ENCODE measurements around the gene SSBP3.

DNA sequence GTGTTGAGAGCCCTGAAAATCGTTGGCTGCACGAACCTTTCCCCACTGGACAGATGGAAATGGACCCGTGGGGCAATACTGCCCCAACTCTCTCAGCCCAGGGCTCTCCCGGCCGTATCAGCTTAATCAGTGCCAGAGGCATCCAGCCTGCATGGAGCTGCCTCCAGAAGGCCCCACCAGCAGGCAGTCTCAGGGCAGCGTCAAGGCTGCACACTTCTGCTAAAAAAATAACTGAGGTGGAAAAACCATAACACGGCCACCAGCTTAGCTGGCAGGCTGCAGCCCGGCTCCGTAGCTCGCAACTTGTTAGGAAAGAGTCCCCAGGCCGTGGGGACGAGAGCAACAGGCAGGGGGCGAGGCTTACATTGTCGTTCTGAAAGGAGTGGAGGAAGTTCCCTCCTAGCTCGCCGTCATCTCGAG is 178.3 kb downstream of the SSBP3 start:
- no peak for TF ChIP-seq EZH2phosphoT487 (conservative IDR thresholded peaks at IDR 0.05; ENCODE audit: low read length)
- TF ChIP-seq, protein P1, sequence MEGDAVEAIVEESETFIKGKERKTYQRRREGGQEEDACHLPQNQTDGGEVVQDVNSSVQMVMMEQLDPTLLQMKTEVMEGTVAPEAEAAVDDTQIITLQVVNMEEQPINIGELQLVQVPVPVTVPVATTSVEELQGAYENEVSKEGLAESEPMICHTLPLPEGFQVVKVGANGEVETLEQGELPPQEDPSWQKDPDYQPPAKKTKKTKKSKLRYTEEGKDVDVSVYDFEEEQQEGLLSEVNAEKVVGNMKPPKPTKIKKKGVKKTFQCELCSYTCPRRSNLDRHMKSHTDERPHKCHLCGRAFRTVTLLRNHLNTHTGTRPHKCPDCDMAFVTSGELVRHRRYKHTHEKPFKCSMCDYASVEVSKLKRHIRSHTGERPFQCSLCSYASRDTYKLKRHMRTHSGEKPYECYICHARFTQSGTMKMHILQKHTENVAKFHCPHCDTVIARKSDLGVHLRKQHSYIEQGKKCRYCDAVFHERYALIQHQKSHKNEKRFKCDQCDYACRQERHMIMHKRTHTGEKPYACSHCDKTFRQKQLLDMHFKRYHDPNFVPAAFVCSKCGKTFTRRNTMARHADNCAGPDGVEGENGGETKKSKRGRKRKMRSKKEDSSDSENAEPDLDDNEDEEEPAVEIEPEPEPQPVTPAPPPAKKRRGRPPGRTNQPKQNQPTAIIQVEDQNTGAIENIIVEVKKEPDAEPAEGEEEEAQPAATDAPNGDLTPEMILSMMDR (IDR thresholded peaks at IDR 0.05; ENCODE audit: insufficient read depth, low read length, poor library complexity, severe bottlenecking) = no peak
